GM10266 (cell line): Measurements from ENCODE around the gene LMAN1.

Experiments
- DNase-seq: peaks from one replicate; pipeline ENCODE4 v3.0.0; 2012; ENCODE audit errors: extremely low spot score
- TF ChIP-seq, protein P1 (sequence below): IDR thresholded peaks from 2 replicates; pipeline ENCODE4 v1.5.1; 2012; ENCODE audit warnings: mild to moderate bottlenecking, low read depth; ENCODE audit not compliant: control insufficient read depth, insufficient read depth; ENCODE audit errors: missing control alignments

LMAN1 gene

DNA sequence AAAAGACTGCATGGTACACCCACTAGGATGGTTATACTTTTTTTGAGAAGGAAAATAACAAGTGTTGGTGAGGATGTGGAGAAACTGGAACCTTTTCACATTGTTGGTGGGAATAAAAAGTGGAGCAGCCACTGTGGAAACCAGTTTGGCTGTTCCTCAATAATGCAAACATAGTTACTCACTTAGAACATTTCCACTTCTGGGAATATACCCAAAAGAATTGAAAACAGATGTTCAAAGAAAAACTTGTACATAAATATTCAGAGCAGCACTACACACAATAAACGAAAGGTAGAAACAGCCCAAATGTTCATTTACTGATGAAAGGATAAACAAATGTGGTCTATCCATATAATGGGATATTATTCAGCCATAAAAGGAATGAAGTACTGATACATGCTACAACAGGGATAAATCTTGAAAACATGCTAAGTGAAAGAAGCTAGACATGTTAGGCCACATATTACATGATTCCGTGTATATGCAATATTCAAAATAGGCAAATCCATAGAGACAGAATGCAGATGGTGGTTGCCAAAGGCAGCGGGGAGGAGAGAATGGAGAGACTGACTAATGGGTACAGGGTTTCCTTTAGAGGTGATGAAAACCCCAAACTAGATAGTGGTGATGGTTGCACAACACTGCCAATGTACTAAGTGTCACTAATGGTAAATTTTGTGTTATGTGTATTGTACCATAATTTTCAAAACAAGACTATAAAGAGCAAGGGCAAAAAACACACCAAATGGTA lies 20.9 kb upstream of the LMAN1 start:
- DNase-seq: no peak
- TF ChIP-seq, protein P1, sequence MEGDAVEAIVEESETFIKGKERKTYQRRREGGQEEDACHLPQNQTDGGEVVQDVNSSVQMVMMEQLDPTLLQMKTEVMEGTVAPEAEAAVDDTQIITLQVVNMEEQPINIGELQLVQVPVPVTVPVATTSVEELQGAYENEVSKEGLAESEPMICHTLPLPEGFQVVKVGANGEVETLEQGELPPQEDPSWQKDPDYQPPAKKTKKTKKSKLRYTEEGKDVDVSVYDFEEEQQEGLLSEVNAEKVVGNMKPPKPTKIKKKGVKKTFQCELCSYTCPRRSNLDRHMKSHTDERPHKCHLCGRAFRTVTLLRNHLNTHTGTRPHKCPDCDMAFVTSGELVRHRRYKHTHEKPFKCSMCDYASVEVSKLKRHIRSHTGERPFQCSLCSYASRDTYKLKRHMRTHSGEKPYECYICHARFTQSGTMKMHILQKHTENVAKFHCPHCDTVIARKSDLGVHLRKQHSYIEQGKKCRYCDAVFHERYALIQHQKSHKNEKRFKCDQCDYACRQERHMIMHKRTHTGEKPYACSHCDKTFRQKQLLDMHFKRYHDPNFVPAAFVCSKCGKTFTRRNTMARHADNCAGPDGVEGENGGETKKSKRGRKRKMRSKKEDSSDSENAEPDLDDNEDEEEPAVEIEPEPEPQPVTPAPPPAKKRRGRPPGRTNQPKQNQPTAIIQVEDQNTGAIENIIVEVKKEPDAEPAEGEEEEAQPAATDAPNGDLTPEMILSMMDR: no peak

DNA sequence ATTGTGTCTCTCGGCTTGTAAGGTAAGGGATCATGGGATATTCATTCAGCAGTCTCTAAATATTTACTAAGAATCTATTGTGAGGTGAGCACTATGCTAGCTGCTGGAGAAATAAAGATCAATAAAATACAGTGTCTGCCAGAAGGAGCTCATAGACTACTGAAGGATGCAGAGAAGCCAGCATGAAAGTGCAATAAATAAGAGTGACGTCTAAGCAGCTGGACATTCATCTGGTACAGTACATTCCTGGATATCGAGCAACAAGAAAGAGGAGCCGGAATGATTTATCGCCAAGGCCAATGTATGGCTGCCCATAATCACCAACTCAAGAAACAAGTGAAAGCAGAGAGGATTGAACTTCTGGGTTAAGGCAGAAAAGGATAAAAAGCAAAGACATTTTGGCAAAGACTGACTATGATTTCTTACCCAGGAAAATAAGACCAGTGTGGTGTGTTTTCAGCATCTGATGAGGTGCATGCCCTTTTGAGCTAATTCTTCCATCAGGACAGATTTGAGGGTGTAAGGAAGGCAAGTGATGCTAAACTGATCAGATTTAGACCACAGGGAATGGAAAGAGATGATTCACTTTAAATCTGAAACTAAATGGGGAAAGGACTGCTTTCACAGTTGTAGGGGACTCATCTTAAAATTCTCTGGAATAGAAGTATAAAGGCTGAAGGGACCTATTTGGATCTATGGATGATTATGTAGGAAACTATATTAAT lies 18.7 kb upstream of the LMAN1 start:
- TF ChIP-seq, protein P1: no peak
- DNase-seq: no peak

DNA sequence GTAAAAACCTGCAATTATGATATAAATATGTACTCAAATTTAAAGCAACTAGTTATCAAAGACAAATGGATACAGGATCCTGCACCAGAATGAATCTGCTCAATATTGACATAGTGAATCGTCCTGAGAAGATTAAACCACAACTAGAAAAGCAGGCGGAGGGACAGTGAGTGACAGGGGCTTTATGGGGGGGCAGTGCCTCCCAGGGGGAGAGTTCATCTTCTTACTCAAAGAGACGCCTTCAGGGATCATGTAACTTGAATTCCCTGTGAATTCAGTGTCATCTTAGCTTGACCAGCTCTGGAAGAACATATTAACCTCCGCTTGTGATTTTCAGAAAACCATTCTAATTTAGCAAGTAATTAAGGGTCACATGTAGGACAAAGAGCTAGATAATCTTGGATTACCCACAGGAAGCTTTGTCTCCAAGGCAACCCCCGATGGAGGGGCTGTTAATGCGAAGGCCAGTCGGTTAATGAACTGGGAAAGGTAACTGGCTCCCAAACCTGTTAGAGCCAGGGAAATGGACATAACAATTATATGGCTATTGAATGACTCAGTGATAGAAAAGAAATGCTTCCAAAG lies 17.4 kb upstream of the LMAN1 start:
- TF ChIP-seq, protein P1: no peak
- no peak for DNase-seq

DNA sequence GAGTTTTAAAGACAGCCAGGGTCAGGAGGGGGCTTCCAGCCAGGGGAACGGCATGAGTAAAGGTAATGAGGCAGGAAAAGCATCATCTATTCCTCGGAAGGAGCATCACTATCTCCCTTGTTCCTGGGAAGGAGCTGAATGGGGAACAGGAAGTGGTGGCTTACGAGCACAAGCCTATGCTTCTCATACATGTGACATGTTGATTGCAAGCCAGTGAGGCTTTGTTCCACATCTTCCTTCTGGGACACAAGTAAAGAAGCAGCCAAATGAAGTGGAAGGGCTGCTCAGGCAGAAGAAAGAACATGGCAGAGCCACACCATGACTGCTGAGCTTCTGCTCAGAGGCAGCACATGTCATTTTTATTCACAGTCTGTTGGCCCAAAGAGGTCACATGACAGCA lies 15.1 kb upstream of the LMAN1 start:
- TF ChIP-seq, protein P1: no peak
- DNase-seq: no peak

DNA sequence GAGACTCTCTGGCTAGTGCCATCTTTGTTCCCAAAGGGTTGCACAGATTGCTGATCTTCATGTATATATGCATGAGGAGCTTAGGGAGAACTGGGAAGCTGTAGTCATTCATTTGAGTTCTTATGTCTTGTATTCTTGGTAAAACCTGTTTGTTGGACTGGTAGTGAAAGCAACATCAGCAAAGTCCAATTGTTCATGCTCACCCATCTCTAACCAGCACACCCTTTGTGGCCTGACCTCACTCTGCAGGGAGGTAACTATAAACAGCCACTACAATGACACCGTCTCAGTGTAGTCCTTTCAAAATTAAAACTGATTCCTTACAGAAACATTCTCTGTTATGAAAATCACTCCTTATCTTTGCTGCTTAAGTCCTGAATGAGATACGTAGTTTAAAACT lies 13.9 kb upstream of the LMAN1 start:
- DNase-seq: no peak

DNA sequence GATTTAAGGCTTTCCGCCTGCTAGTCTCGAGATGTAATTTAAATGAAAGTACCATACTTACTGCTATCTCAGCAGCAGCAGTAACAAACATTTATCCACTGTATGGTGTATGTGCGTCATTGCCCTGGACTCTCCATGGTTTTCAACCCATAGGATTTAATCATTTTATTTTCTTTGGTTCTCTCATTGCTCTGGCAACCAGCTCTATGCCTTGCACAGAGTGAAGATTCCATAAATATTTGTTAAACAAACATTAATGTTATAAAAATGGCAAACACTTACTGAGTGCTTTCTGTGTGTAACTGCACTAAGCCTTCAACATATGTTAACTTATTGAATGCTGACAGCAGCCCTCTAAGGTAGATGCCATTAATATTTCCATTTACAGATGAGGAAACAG lies 1.3 kb upstream of the LMAN1 start:
- DNase-seq: no peak
- TF ChIP-seq, protein P1: no peak

More for the DNA sequence above, 13.9 kb upstream of the LMAN1 start:
- TF ChIP-seq, protein P1: no peak

DNA sequence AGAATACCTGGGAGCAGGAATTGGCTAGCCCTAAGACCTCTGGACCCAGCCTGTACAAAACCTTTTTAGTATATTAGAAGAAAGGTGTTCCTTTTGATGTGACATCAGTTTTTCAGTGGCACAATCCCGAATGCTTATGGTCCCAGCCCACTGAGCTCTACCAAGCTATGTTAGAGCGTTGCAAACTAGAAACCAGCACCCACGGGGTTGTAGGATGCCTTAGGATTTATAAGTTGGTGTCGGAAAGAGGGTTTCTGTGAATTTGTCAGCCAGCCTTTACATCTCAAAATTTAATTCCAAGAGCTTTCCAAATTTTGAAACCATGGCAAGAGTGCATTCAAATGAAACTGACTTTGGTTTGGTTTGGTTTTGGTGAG lies 499 bp upstream of the LMAN1 start:
- no peak for DNase-seq

More for the DNA sequence above, 499 bp upstream of the LMAN1 start:
- TF ChIP-seq, protein P1: no peak
